B cell (primary cell): ENCODE measurements around the gene MFAP2. TPM values are rescaled to one million over a fixed set of nuclear protein-coding genes. Genes with fewer than 3 reads are reported as not detected.
"Not testable (repeated sequence)": the region's sequence is repeated elsewhere in the genome, so short reads cannot be mapped to it uniquely, and the experiment has no call there.

Experiments
- ATAC-seq: fragments of 200-7000 bp; cut with Tn5 transposase; one replicate; pipeline ENCODE4 v1.10.0; 2021; ENCODE audit warnings: low read depth, mild to moderate bottlenecking, moderate number of reproducible peaks, moderate library complexity
- CTCF ChIA-PET: fragments of 350-600 bp; sonication (Branson Sonifier 250); formaldehyde crosslinking; loops from one replicate; lab custom pipeline; 2021; ENCODE audit warnings: antibody characterized with exemption, inconsistent platforms; lab: Charles Lee
- POLR2A ChIA-PET: fragments of 350-600 bp; sonication (Branson Sonifier 250); formaldehyde crosslinking; loops from one replicate; lab custom pipeline; 2021; ENCODE audit warnings: antibody characterized with exemption; lab: Charles Lee
- DNase-seq: peaks from one replicate; pipeline ENCODE4 v3.0.0; 2013
- H2AFZ ChIP-seq: 2 replicates; pipeline ENCODE4 v1.6.1; 2012; ENCODE audit warnings: mild to moderate bottlenecking, low read depth, low read length; ENCODE audit not compliant: insufficient read depth, poor library complexity, severe bottlenecking
- H3K27ac ChIP-seq, 2 donors: 1 replicate in 1 of 2; 2 replicates in 1 of 2; pipeline ENCODE4 v1.5.1; 2012 to 2013; ENCODE audit warnings: low read length in 2 of 2, mild to moderate bottlenecking in 2 of 2, moderate library complexity in 1 of 2
- H3K27me3 ChIP-seq, 4 experiments: fragments of 200-600 bp in 1 of 4; sonication (generic) in 1 of 4; replicated peaks in 1 of 4; 1 replicate in 2 of 4; 2 replicates in 2 of 4; pipeline versions ENCODE4 v1.6.1 to v1.7.0; 2013 to 2016; ENCODE audit warnings: low read length in 3 of 4, mild to moderate bottlenecking in 2 of 4, mixed read lengths in 1 of 4, moderate library complexity in 1 of 4; ENCODE audit not compliant: insufficient read depth in 4 of 4, control insufficient read depth in 3 of 4; ENCODE audit errors: control extremely low read depth in 1 of 4
- H3K36me3 ChIP-seq, 2 experiments: replicated peaks in 1 of 2; 1 replicate in 1 of 2; 2 replicates in 1 of 2; pipeline versions ENCODE4 v1.6.1 to v1.7.1; 2013; ENCODE audit warnings: low read length in 1 of 2; ENCODE audit not compliant: insufficient read depth in 2 of 2, control insufficient read depth in 1 of 2; ENCODE audit errors: control extremely low read depth in 1 of 2, extremely low read depth in 1 of 2
- H3K4me1 ChIP-seq, 2 donors: fragments of 200-600 bp in 1 of 2; sonication (generic) in 1 of 2; 1 replicate in 1 of 2; 2 replicates in 1 of 2; pipeline versions ENCODE4 v1.5.1 to v1.6.1; 2013 to 2017; ENCODE audit warnings: low read length in 2 of 2; ENCODE audit not compliant: control insufficient read depth in 2 of 2, insufficient read depth in 2 of 2
- H3K4me2 ChIP-seq: replicated peaks from 2 replicates; pipeline ENCODE3; 2012; ENCODE audit warnings: mild to moderate bottlenecking, low read depth, low read length; ENCODE audit not compliant: poor library complexity, severe bottlenecking
- H3K4me3 ChIP-seq, 5 experiments: fragments of 200-600 bp in 1 of 5; sonication (generic) in 1 of 5; 1 replicate in 3 of 5; 2 replicates in 2 of 5; pipeline versions ENCODE4 v1.5.1 to v1.7.0; 2011 to 2016; ENCODE audit warnings: low read length in 4 of 5, mild to moderate bottlenecking in 4 of 5, low read depth in 2 of 5, control low read depth in 1 of 5, moderate library complexity in 1 of 5; ENCODE audit not compliant: insufficient read depth in 1 of 5; ENCODE audit errors: control extremely low read depth in 1 of 5, extremely low read depth in 1 of 5
- H3K79me2 ChIP-seq: fragments of 200-600 bp; sonication (generic); one replicate; pipeline ENCODE4 v1.6.0; 2016; ENCODE audit warnings: low read length; ENCODE audit not compliant: control insufficient read depth, insufficient read depth
- H3K9ac ChIP-seq: fragments of 200-600 bp; sonication (generic); 2 replicates; pipeline ENCODE4 v1.6.1; 2017; ENCODE audit warnings: mild to moderate bottlenecking, low read length, moderate library complexity
- H3K9me3 ChIP-seq, 3 donors: one replicate each; pipeline versions ENCODE4 v1.6.1 to v1.7.1; 2013; ENCODE audit warnings: low read length in 2 of 3; ENCODE audit not compliant: control insufficient read depth in 2 of 3, insufficient read depth in 1 of 3; ENCODE audit errors: control extremely low read depth in 1 of 3
- H4K20me1 ChIP-seq: 2 replicates; pipeline ENCODE4 v1.6.0; 2012; ENCODE audit warnings: mild to moderate bottlenecking, low read length; ENCODE audit not compliant: insufficient read depth, control insufficient read depth, poor library complexity, severe bottlenecking
- H3K27ac Mint-ChIP-seq: one replicate; pipeline ENCODE4 v1.8.0; 2021; ENCODE audit warnings: mixed read lengths
- H3K27me3 Mint-ChIP-seq: one replicate; pipeline ENCODE4 v1.8.0; 2021; ENCODE audit warnings: mixed read lengths
- H3K4me1 Mint-ChIP-seq: one replicate; pipeline ENCODE4 v1.8.0; 2021; ENCODE audit warnings: mixed read lengths
- H3K4me3 Mint-ChIP-seq: one replicate; pipeline ENCODE4 v1.8.0; 2021; ENCODE audit warnings: mixed read lengths
- H3K9me3 Mint-ChIP-seq: one replicate; pipeline ENCODE4 v1.8.0; 2022; ENCODE audit warnings: mixed read lengths; ENCODE audit not compliant: insufficient read depth
- CTCF ChIP-seq: fragments of 200-600 bp; IDR thresholded peaks from one replicate; pipeline ENCODE4 v1.8.0; 2022; ENCODE audit warnings: antibody characterized with exemption, mild to moderate bottlenecking
- EZH2 ChIP-seq: IDR thresholded peaks from 2 replicates; pipeline ENCODE4 v1.6.1; 2012; ENCODE audit warnings: borderline replicate concordance, low read depth, mild to moderate bottlenecking, moderate library complexity, low read length; ENCODE audit not compliant: insufficient read depth, poor library complexity, severe bottlenecking
- WGBS: methylation state at CpG from one replicate; pipeline ENCODE4 v1.1.5; 2013; ENCODE audit warnings: missing lambda C conversion rate; ENCODE audit not compliant: insufficient coverage; 5-methylcytosine and 5-hydroxymethylcytosine counted together
- intact Hi-C: fragments of 100-400 bp; cut with micrococcal nuclease; formaldehyde crosslinking; loops from one replicate; pipeline ENCODE4 v1.10.0; 2022
- polyA plus RNA-seq: library from polyadenylated mRNA; depleted of rRNA; stranded (reverse); fragments of >200 nt; gene quantifications from 2 replicates; pipeline ENCODE4 v1.2.3, GENCODE V29; 2012
- total RNA-seq, 2 donors: library from RNA; stranded (reverse); fragments of 120-200 nt in 1 of 2; gene quantifications; 1 replicate in 1 of 2; 2 replicates in 1 of 2; pipeline versions ENCODE4 v1.2.3 to v1.2.4, GENCODE V29; 2013 to 2022

MFAP2 gene
- total and polyA plus RNA-seq, 2 donors (not counting 1 experiment from before 2014, with no cell fraction given) = not detected

GRCh38 chr1:16966282-16966681 lies 14.1 kb downstream of the MFAP2 start:
- Histone ChIP-seq H3K4me3 (no peak overlapping the region), H3K9ac (no peak overlapping the region), H3K27me3 (no peaks in the 10 kb centered on the region), H3K79me2 (no peaks in the 10 kb centered on the region), H2AFZ (no peak overlapping the region), H3K9me3 (no peaks in the 10 kb centered on the region), H3K4me1 (peaks cover 0 to under 1% of the 10 kb centered on the region in 2 donors), H3K36me3 (peaks cover 0 to 6% of the 10 kb centered on the region in 2 experiments), H4K20me1 (no peaks in the 10 kb centered on the region), H3K4me2 (no peak overlapping the region), H3K27ac (no peak overlapping the region)
- peaks cover 4% of the 10 kb centered on the region for H3K4me1 Mint-ChIP-seq
- DNase-seq (no peak), ATAC-seq (no peak)
- no peak overlapping the region for H3K4me3 Mint-ChIP-seq
- TF ChIP-seq EZH2 (no peak), CTCF (no peak)
- POLR2A ChIA-PET = no interaction called here
- no peaks in the 10 kb centered on the region for H3K9me3 Mint-ChIP-seq
- intact Hi-C loops = no loop called here
- CTCF ChIA-PET = no interaction called here
- no peak overlapping the region for H3K27ac Mint-ChIP-seq
- WGBS = 97% methylated on average over 22 of the region's 22 CpGs
- no peaks in the 10 kb centered on the region for H3K27me3 Mint-ChIP-seq

- peaks cover 0 to 5% of the 10 kb centered on the region in 2 donors for H3K4me1 ChIP-seq
- H2AFZ ChIP-seq = no peak overlapping the region
- WGBS = 94% methylated on average over 9 of the region's 13 CpGs
- H3K36me3 ChIP-seq = peaks cover 0 to 6% of the 10 kb centered on the region in 2 experiments
- Mint-ChIP-seq H3K9me3 (no peaks in the 10 kb centered on the region), H3K4me1 (peaks cover 5% of the 10 kb centered on the region), H3K27me3 (no peaks in the 10 kb centered on the region), H3K4me3 (no peak overlapping the region), H3K27ac (no peak overlapping the region)
- intact Hi-C loops = no loop called here
- H3K9me3 ChIP-seq = no peaks in the 10 kb centered on the region
- ATAC-seq (no peak), DNase-seq (no peak)
- no peak overlapping the region for H3K9ac ChIP-seq
- ChIA-PET POLR2A (no interaction called here), CTCF (no interaction called here)
- H3K79me2 ChIP-seq = no peaks in the 10 kb centered on the region
- H4K20me1 ChIP-seq = no peaks in the 10 kb centered on the region
- no peaks in the 10 kb centered on the region for H3K27me3 ChIP-seq
- TF ChIP-seq CTCF (no peak), EZH2 (no peak)
- H3K4me3 ChIP-seq = no peak overlapping the region
- no peak overlapping the region for H3K27ac ChIP-seq
- H3K4me2 ChIP-seq = no peak overlapping the region
Measured at GRCh38 chr1:16965486-16966067, 14.8 kb downstream of the MFAP2 start.

- H4K20me1 ChIP-seq, H3K27me3 Mint-ChIP-seq, H3K4me2 ChIP-seq, H3K9me3 ChIP-seq, H3K4me1 Mint-ChIP-seq, H3K27me3 ChIP-seq, H3K4me3 Mint-ChIP-seq, H3K27ac Mint-ChIP-seq, H3K36me3 ChIP-seq, H3K4me1 ChIP-seq, POLR2A ChIA-PET, H2AFZ ChIP-seq, H3K9me3 Mint-ChIP-seq, H3K9ac ChIP-seq, intact Hi-C loops, DNase-seq, ATAC-seq, H3K79me2 ChIP-seq, H3K27ac ChIP-seq, H3K4me3 ChIP-seq: not testable (repeated sequence)
- CTCF ChIA-PET = interaction anchor here (0.8 to 3.1 kb wide), 3 partner anchors 11 to 81 kb away, joined by 3 to 16 read pairs (median 4); no protein-coding TSS in a partner anchor
- WGBS = 100% methylated on average over 1 of the region's 4 CpGs
Measured at GRCh38 chr1:16964169-16964568, 16.3 kb downstream of the MFAP2 start.
